ENCODE measurements around the gene HIRA.

DNA sequence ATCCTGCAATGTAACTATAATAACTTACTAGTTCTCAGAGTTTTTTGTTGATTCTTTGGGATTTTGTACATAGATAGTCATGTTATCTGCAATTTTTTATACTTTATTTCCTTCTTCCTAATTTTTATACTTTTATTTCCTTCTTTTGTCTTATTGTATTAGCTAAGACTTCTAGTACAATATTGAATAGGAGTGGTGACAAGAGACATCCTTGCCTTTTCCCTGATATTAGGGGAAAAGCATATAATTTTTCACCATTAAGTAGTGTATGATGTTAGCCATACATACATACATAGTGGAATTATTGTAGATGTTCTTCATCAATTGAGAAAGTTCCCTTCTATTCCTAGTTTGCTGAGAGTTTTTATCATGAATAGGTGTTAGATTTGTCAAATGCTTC, 112.3 kb downstream of the HIRA start:
- TF ChIP-seq, protein P1, sequence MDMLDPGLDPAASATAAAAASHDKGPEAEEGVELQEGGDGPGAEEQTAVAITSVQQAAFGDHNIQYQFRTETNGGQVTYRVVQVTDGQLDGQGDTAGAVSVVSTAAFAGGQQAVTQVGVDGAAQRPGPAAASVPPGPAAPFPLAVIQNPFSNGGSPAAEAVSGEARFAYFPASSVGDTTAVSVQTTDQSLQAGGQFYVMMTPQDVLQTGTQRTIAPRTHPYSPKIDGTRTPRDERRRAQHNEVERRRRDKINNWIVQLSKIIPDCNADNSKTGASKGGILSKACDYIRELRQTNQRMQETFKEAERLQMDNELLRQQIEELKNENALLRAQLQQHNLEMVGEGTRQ (CRISPR knock-in tag; IDR thresholded peaks at IDR 0.05), result no peak
- TF ChIP-seq, protein P2, sequence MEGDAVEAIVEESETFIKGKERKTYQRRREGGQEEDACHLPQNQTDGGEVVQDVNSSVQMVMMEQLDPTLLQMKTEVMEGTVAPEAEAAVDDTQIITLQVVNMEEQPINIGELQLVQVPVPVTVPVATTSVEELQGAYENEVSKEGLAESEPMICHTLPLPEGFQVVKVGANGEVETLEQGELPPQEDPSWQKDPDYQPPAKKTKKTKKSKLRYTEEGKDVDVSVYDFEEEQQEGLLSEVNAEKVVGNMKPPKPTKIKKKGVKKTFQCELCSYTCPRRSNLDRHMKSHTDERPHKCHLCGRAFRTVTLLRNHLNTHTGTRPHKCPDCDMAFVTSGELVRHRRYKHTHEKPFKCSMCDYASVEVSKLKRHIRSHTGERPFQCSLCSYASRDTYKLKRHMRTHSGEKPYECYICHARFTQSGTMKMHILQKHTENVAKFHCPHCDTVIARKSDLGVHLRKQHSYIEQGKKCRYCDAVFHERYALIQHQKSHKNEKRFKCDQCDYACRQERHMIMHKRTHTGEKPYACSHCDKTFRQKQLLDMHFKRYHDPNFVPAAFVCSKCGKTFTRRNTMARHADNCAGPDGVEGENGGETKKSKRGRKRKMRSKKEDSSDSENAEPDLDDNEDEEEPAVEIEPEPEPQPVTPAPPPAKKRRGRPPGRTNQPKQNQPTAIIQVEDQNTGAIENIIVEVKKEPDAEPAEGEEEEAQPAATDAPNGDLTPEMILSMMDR (IDR thresholded peaks at IDR 0.05), result no peak
- TF ChIP-seq ZNF416 (CRISPR knock-in tag; IDR thresholded peaks at IDR 0.05), result no peak
- TF ChIP-seq NR2C2 (CRISPR knock-in tag; IDR thresholded peaks at IDR 0.05), result no peak
- TF ChIP-seq, protein P3, sequence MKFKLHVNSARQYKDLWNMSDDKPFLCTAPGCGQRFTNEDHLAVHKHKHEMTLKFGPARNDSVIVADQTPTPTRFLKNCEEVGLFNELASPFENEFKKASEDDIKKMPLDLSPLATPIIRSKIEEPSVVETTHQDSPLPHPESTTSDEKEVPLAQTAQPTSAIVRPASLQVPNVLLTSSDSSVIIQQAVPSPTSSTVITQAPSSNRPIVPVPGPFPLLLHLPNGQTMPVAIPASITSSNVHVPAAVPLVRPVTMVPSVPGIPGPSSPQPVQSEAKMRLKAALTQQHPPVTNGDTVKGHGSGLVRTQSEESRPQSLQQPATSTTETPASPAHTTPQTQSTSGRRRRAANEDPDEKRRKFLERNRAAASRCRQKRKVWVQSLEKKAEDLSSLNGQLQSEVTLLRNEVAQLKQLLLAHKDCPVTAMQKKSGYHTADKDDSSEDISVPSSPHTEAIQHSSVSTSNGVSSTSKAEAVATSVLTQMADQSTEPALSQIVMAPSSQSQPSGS (CRISPR knock-in tag; IDR thresholded peaks at IDR 0.05; ENCODE audit: borderline replicate concordance, low read depth), result no peak
- no peak for TF ChIP-seq CREB1 (CRISPR knock-in tag; IDR thresholded peaks at IDR 0.05)
- TF ChIP-seq ZNF423 (CRISPR knock-in tag; IDR thresholded peaks at IDR 0.05), result no peak
- TF ChIP-seq NR3C1 (CRISPR knock-in tag; conservative IDR thresholded peaks at IDR 0.05; ENCODE audit: low read depth), result no peak
- TF ChIP-seq, protein P4, sequence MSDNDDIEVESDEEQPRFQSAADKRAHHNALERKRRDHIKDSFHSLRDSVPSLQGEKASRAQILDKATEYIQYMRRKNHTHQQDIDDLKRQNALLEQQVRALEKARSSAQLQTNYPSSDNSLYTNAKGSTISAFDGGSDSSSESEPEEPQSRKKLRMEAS (CRISPR knock-in tag; IDR thresholded peaks at IDR 0.05), result no peak
- TF ChIP-seq, protein P5, sequence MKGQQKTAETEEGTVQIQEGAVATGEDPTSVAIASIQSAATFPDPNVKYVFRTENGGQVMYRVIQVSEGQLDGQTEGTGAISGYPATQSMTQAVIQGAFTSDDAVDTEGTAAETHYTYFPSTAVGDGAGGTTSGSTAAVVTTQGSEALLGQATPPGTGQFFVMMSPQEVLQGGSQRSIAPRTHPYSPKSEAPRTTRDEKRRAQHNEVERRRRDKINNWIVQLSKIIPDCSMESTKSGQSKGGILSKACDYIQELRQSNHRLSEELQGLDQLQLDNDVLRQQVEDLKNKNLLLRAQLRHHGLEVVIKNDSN (CRISPR knock-in tag; IDR thresholded peaks at IDR 0.05), result no peak
